HCT116 (cell line): Measurements from ENCODE around the gene AGTRAP.

Experiments
- CTCF ChIP-seq, 3 experiments: fragments of 200-600 bp in 1 of 3; sonication (generic) in 1 of 3; IDR thresholded peaks in 2 of 3; conservative IDR thresholded peaks in 1 of 3; 2 replicates each; pipeline ENCODE4 v1.5.1; 2012 to 2017; ENCODE audit warnings: low read depth in 2 of 3, low read length in 2 of 3, antibody characterized with exemption in 1 of 3, borderline replicate concordance in 1 of 3, control low read depth in 1 of 3, mild to moderate bottlenecking in 1 of 3, mixed read lengths in 1 of 3, mixed run types in 1 of 3, moderate library complexity in 1 of 3; ENCODE audit not compliant: insufficient read depth in 1 of 3
- EZH2 ChIP-seq: fragments of 200-600 bp; sonication (generic); IDR thresholded peaks from 2 replicates; pipeline ENCODE4 v1.6.1; 2017; ENCODE audit warnings: antibody characterized with exemption, mixed run types
- JUND ChIP-seq: IDR thresholded peaks from 2 replicates; pipeline ENCODE4 v1.6.1; 2012
- POLR2A ChIP-seq: IDR thresholded peaks from 2 replicates; pipeline ENCODE4 v1.7.0; 2011; ENCODE audit warnings: borderline replicate concordance; ENCODE audit not compliant: insufficient read depth, insufficient read length; ENCODE audit errors: extremely low read depth
- POLR2AphosphoS5 ChIP-seq: IDR thresholded peaks from 2 replicates; pipeline ENCODE4 v1.6.1; 2011; ENCODE audit warnings: mild to moderate bottlenecking, low read depth, low read length, moderate library complexity
- REST ChIP-seq: IDR thresholded peaks from 2 replicates; pipeline ENCODE4 v1.6.1; 2012; ENCODE audit warnings: low read depth
- SIN3A ChIP-seq: IDR thresholded peaks from 2 replicates; pipeline ENCODE4 v1.6.1; 2012; ENCODE audit warnings: low read depth
- TF ChIP-seq, protein P1 (sequence below): IDR thresholded peaks from 2 replicates; pipeline ENCODE4 v1.6.1; 2012

DNA sequence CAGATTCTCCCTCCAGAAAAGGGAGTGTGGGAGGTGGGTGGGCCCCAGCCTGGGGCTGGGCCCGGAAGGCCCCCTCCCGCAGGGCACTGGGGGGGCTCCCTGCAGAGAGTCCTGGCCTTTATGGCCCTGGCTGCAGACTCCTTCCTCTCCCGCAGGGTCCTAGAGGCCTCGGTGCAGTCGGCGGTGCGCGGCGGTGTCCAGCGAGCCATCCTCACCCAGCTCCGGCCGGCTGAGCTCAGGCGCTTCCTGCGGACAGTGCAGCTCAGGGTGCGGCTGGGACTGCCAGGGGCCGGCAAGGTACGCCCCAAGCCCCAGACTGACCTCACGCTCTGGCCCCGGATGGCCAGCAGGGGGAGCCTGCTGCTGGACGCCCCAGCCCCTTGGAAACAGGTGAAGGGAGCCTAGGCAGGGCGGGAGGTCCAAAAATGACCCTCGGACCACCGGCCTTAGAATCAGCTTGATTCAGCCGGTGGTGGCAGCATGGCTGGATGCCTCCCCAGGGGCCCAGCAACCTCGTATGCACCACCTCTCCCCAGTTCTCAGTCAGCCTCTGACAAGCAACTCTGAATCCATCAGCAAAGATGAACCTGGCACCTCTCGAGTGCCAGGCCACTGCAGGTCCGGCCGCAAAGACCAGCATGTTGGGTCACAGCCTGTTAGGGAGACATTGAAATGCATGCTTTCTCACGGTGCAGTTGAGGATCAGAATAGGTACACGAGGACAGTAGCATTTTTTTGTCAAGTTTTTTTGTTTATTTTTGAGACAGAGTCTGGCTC, 49.2 kb downstream of the AGTRAP start:
- TF ChIP-seq POLR2A = no peak
- TF ChIP-seq CTCF (IDR thresholded peaks at IDR 0.05 in 2 of 3, conservative IDR thresholded peaks at IDR 0.05 in 1 of 3; ENCODE audit: borderline replicate concordance in 1 of 3, insufficient read depth in 1 of 3, low read depth in 2 of 3, low read length in 2 of 3) = peak in 2 of 3 experiments; percentile 94; a peak in 4 of 6 replicates
- TF ChIP-seq POLR2AphosphoS5 = peak; percentile 31; the same call in 1 of the 2 replicates
- TF ChIP-seq, protein P1, sequence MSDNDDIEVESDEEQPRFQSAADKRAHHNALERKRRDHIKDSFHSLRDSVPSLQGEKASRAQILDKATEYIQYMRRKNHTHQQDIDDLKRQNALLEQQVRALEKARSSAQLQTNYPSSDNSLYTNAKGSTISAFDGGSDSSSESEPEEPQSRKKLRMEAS = no peak
- TF ChIP-seq JUND = no peak
- no peak for TF ChIP-seq EZH2
- no peak for TF ChIP-seq REST
- no peak for TF ChIP-seq SIN3A
